B cell (primary cell): ENCODE results near the gene TBC1D12. TPM values are rescaled to one million over a fixed set of nuclear protein-coding genes. Genes with fewer than 3 reads are reported as not detected.

Experiments
- ATAC-seq: fragments of 200-7000 bp; cut with Tn5 transposase; one replicate; pipeline ENCODE4 v1.10.0; 2021; ENCODE audit warnings: low read depth, mild to moderate bottlenecking, moderate number of reproducible peaks, moderate library complexity
- CTCF ChIA-PET: fragments of 350-600 bp; sonication (Branson Sonifier 250); formaldehyde crosslinking; loops from one replicate; lab custom pipeline; 2021; ENCODE audit warnings: antibody characterized with exemption, inconsistent platforms; lab: Charles Lee
- POLR2A ChIA-PET: fragments of 350-600 bp; sonication (Branson Sonifier 250); formaldehyde crosslinking; loops from one replicate; lab custom pipeline; 2021; ENCODE audit warnings: antibody characterized with exemption; lab: Charles Lee
- DNase-seq: peaks from one replicate; pipeline ENCODE4 v3.0.0; 2013
- H2AFZ ChIP-seq: 2 replicates; pipeline ENCODE4 v1.6.1; 2012; ENCODE audit warnings: mild to moderate bottlenecking, low read depth, low read length; ENCODE audit not compliant: insufficient read depth, poor library complexity, severe bottlenecking
- H3K27ac ChIP-seq, 2 donors: 1 replicate in 1 of 2; 2 replicates in 1 of 2; pipeline ENCODE4 v1.5.1; 2012 to 2013; ENCODE audit warnings: low read length in 2 of 2, mild to moderate bottlenecking in 2 of 2, moderate library complexity in 1 of 2
- H3K27me3 ChIP-seq, 4 experiments: fragments of 200-600 bp in 1 of 4; sonication (generic) in 1 of 4; replicated peaks in 1 of 4; 1 replicate in 2 of 4; 2 replicates in 2 of 4; pipeline versions ENCODE4 v1.6.1 to v1.7.0; 2013 to 2016; ENCODE audit warnings: low read length in 3 of 4, mild to moderate bottlenecking in 2 of 4, mixed read lengths in 1 of 4, moderate library complexity in 1 of 4; ENCODE audit not compliant: insufficient read depth in 4 of 4, control insufficient read depth in 3 of 4; ENCODE audit errors: control extremely low read depth in 1 of 4
- H3K36me3 ChIP-seq, 2 experiments: replicated peaks in 1 of 2; 1 replicate in 1 of 2; 2 replicates in 1 of 2; pipeline versions ENCODE4 v1.6.1 to v1.7.1; 2013; ENCODE audit warnings: low read length in 1 of 2; ENCODE audit not compliant: insufficient read depth in 2 of 2, control insufficient read depth in 1 of 2; ENCODE audit errors: control extremely low read depth in 1 of 2, extremely low read depth in 1 of 2
- H3K4me1 ChIP-seq, 2 donors: fragments of 200-600 bp in 1 of 2; sonication (generic) in 1 of 2; 1 replicate in 1 of 2; 2 replicates in 1 of 2; pipeline versions ENCODE4 v1.5.1 to v1.6.1; 2013 to 2017; ENCODE audit warnings: low read length in 2 of 2; ENCODE audit not compliant: control insufficient read depth in 2 of 2, insufficient read depth in 2 of 2
- H3K4me2 ChIP-seq: replicated peaks from 2 replicates; pipeline ENCODE3; 2012; ENCODE audit warnings: mild to moderate bottlenecking, low read depth, low read length; ENCODE audit not compliant: poor library complexity, severe bottlenecking
- H3K4me3 ChIP-seq, 5 experiments: fragments of 200-600 bp in 1 of 5; sonication (generic) in 1 of 5; 1 replicate in 3 of 5; 2 replicates in 2 of 5; pipeline versions ENCODE4 v1.5.1 to v1.7.0; 2011 to 2016; ENCODE audit warnings: low read length in 4 of 5, mild to moderate bottlenecking in 4 of 5, low read depth in 2 of 5, control low read depth in 1 of 5, moderate library complexity in 1 of 5; ENCODE audit not compliant: insufficient read depth in 1 of 5; ENCODE audit errors: control extremely low read depth in 1 of 5, extremely low read depth in 1 of 5
- H3K79me2 ChIP-seq: fragments of 200-600 bp; sonication (generic); one replicate; pipeline ENCODE4 v1.6.0; 2016; ENCODE audit warnings: low read length; ENCODE audit not compliant: control insufficient read depth, insufficient read depth
- H3K9ac ChIP-seq: fragments of 200-600 bp; sonication (generic); 2 replicates; pipeline ENCODE4 v1.6.1; 2017; ENCODE audit warnings: mild to moderate bottlenecking, low read length, moderate library complexity
- H3K9me3 ChIP-seq, 3 donors: one replicate each; pipeline versions ENCODE4 v1.6.1 to v1.7.1; 2013; ENCODE audit warnings: low read length in 2 of 3; ENCODE audit not compliant: control insufficient read depth in 2 of 3, insufficient read depth in 1 of 3; ENCODE audit errors: control extremely low read depth in 1 of 3
- H4K20me1 ChIP-seq: 2 replicates; pipeline ENCODE4 v1.6.0; 2012; ENCODE audit warnings: mild to moderate bottlenecking, low read length; ENCODE audit not compliant: insufficient read depth, control insufficient read depth, poor library complexity, severe bottlenecking
- H3K27ac Mint-ChIP-seq: one replicate; pipeline ENCODE4 v1.8.0; 2021; ENCODE audit warnings: mixed read lengths
- H3K27me3 Mint-ChIP-seq: one replicate; pipeline ENCODE4 v1.8.0; 2021; ENCODE audit warnings: mixed read lengths
- H3K4me1 Mint-ChIP-seq: one replicate; pipeline ENCODE4 v1.8.0; 2021; ENCODE audit warnings: mixed read lengths
- H3K4me3 Mint-ChIP-seq: one replicate; pipeline ENCODE4 v1.8.0; 2021; ENCODE audit warnings: mixed read lengths
- H3K9me3 Mint-ChIP-seq: one replicate; pipeline ENCODE4 v1.8.0; 2022; ENCODE audit warnings: mixed read lengths; ENCODE audit not compliant: insufficient read depth
- EZH2 ChIP-seq: IDR thresholded peaks from 2 replicates; pipeline ENCODE4 v1.6.1; 2012; ENCODE audit warnings: borderline replicate concordance, low read depth, mild to moderate bottlenecking, moderate library complexity, low read length; ENCODE audit not compliant: insufficient read depth, poor library complexity, severe bottlenecking
- WGBS: methylation state at CpG from one replicate; pipeline ENCODE4 v1.1.5; 2013; ENCODE audit warnings: missing lambda C conversion rate; ENCODE audit not compliant: insufficient coverage; 5-methylcytosine and 5-hydroxymethylcytosine counted together
- intact Hi-C: fragments of 100-400 bp; cut with micrococcal nuclease; formaldehyde crosslinking; loops from one replicate; pipeline ENCODE4 v1.10.0; 2022
- polyA plus RNA-seq: library from polyadenylated mRNA; depleted of rRNA; stranded (reverse); fragments of >200 nt; gene quantifications from 2 replicates; pipeline ENCODE4 v1.2.3, GENCODE V29; 2012
- total RNA-seq, 2 donors: library from RNA; stranded (reverse); fragments of 120-200 nt in 1 of 2; gene quantifications; 1 replicate in 1 of 2; 2 replicates in 1 of 2; pipeline versions ENCODE4 v1.2.3 to v1.2.4, GENCODE V29; 2013 to 2022
- TF ChIP-seq, protein P1 (sequence below): fragments of 200-600 bp; IDR thresholded peaks from one replicate; pipeline ENCODE4 v1.8.0; 2022; ENCODE audit warnings: antibody characterized with exemption, mild to moderate bottlenecking

Gene TBC1D12
- total and polyA plus RNA-seq, 2 donors (not counting 1 experiment from before 2014, with no cell fraction given), result 3.1 to 9.3 TPM

DNA sequence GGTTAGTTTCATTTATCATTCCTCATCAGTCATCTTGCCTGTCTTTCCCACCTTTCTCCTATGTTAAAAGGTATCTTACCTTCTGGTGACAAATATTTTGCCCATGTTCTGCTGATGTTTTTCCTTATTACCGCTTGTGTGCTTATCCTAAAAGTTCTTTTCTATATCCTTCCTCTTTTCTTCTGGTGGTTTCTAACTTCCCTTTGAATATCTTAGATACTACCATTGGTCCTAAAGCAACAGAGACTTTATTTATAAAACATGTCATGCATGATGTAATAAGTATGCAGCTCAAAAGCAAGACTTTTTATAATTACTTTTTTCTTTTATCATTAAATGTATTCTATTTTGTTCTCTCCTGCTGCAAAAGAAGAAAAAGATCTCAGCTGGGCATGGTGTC lies 24.8 kb downstream of the TBC1D12 start:
- no peak overlapping the region for H2AFZ ChIP-seq
- no peaks in the 10 kb centered on the region for H3K36me3 ChIP-seq
- H3K4me3 ChIP-seq, result no peak overlapping the region
- no peak overlapping the region for H3K27ac ChIP-seq
- intact Hi-C loops, result no loop called here
- no CpG with 5 or more reads among the region's 1 CpG for WGBS
- Mint-ChIP-seq H3K27me3 (no peaks in the 10 kb centered on the region), H3K9me3 (peaks cover 8% of the 10 kb centered on the region), H3K27ac (no peak overlapping the region), H3K4me3 (no peak overlapping the region), H3K4me1 (peaks cover 8% of the 10 kb centered on the region)
- TF ChIP-seq, protein P1, sequence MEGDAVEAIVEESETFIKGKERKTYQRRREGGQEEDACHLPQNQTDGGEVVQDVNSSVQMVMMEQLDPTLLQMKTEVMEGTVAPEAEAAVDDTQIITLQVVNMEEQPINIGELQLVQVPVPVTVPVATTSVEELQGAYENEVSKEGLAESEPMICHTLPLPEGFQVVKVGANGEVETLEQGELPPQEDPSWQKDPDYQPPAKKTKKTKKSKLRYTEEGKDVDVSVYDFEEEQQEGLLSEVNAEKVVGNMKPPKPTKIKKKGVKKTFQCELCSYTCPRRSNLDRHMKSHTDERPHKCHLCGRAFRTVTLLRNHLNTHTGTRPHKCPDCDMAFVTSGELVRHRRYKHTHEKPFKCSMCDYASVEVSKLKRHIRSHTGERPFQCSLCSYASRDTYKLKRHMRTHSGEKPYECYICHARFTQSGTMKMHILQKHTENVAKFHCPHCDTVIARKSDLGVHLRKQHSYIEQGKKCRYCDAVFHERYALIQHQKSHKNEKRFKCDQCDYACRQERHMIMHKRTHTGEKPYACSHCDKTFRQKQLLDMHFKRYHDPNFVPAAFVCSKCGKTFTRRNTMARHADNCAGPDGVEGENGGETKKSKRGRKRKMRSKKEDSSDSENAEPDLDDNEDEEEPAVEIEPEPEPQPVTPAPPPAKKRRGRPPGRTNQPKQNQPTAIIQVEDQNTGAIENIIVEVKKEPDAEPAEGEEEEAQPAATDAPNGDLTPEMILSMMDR, result no peak
- no peak for TF ChIP-seq EZH2
- no peaks in the 10 kb centered on the region for H4K20me1 ChIP-seq
- ATAC-seq, result no peak
- DNase-seq, result no peak
- peaks cover 0 to 3% of the 10 kb centered on the region in 2 donors for H3K4me1 ChIP-seq
- peaks cover 19% of the 10 kb centered on the region for H3K79me2 ChIP-seq
- ChIA-PET CTCF (interaction anchor here (1.1 kb wide), 1 partner anchor 17 kb away, joined by 8 read pairs; no protein-coding TSS in a partner anchor), POLR2A (no interaction called here)
- no peak overlapping the region for H3K9ac ChIP-seq
- no peaks in the 10 kb centered on the region for H3K27me3 ChIP-seq
- H3K9me3 ChIP-seq, result peaks cover 2 to 11% (median 3%) of the 10 kb centered on the region in 3 donors
- H3K4me2 ChIP-seq, result no peak overlapping the region

DNA sequence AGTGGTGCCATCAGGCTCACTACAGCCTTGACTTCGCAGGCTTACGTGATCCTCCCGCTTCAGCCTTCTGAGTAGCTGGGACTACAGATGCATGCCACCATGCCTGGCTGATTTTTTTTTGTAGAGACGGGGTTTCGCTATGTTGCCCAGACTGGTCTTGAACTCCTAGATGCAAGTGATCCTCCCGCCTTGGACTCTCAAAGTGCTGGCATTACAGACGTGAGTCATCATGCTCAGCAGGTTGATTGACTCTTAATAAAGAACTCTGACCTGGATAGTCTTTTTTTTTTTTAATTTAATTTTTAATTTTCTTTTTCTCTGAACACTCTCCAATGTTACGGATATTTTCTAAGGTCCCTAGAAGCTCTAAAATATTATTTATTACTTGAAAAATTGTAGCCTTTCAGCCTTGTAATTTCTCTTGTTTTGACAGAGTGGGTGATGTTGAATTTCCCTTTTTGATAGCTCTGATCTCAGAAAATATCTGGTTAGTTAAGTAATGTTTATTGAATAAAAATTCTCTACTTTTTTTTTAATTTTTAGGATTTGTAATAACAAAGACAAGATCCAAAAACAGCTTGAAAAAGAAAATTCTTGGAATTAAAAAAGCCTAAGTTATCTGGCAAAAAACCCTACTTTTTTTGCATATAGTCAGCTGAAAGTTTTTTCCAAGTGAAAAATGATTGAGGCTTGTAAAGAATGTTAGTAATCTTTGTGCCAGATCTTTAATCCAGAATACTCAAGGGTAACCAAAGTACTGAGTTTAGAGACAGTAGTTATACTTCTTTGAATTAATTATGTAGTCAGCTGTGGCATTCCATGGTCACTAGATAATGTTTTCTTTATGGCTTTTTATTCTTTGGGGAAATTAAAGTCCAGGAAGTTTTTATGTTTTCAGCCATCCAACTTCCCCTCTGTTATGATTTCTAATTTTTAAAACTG lies 26.7 kb downstream of the TBC1D12 start:
- Histone ChIP-seq H3K4me3 (no peak overlapping the region), H4K20me1 (no peaks in the 10 kb centered on the region), H3K36me3 (no peaks in the 10 kb centered on the region), H3K9me3 (peaks cover 2 to 11% (median 3%) of the 10 kb centered on the region in 3 donors), H3K27ac (no peak overlapping the region), H3K4me2 (no peak overlapping the region), H2AFZ (no peak overlapping the region), H3K9ac (no peak overlapping the region), H3K27me3 (no peaks in the 10 kb centered on the region), H3K4me1 (peaks cover 0 to 3% of the 10 kb centered on the region in 2 donors), H3K79me2 (peaks cover 14% of the 10 kb centered on the region)
- WGBS, result 99% methylated on average over 5 of the region's 8 CpGs
- ATAC-seq (no peak), DNase-seq (no peak)
- Mint-ChIP-seq H3K4me3 (no peak overlapping the region), H3K27ac (no peak overlapping the region), H3K4me1 (peaks cover 9% of the 10 kb centered on the region), H3K9me3 (peaks cover 8% of the 10 kb centered on the region), H3K27me3 (no peaks in the 10 kb centered on the region)
- CTCF ChIA-PET, result interaction anchor here (1.1 kb wide), 1 partner anchor 15 kb away, joined by 4 read pairs; no protein-coding TSS in a partner anchor
- intact Hi-C loops, result no loop called here
- POLR2A ChIA-PET, result no interaction called here
- no peak for TF ChIP-seq EZH2
- TF ChIP-seq, protein P1, result no peak
